GM21723 (cell line): ENCODE measurements around the gene PGBD5.

Experiments
- ATAC-seq: cut with Tn5 transposase; IDR thresholded peaks from one replicate; pipeline ENCODE4 v1.9.1; 2021; ENCODE audit warnings: mild to moderate bottlenecking, moderate library complexity; ENCODE audit not compliant: unreplicated experiment

Gene PGBD5

GRCh38 chr1:230284891-230285290 is 141.2 kb downstream of the PGBD5 start:
- no peak for ATAC-seq

DNA sequence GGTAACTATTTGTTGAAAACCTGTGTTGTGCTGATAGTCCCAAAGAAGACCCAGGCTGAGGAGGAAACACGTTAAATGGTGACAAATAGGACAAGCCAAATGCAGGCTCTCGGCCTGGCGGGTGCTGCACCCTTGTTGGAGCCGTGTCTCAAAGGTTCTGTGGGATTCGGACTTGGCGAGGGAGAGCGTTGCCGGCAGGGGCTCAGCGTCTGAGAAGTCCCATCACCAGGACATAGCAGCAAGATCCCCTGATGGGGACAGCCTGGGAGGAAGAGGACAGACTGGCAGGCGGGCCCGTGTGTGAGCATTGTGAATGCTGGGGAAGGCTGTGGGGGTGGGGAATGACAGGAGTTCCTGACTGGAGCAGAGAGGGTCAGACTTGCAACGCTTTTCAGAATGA is 142.5 kb downstream of the PGBD5 start:
- no peak for ATAC-seq

DNA sequence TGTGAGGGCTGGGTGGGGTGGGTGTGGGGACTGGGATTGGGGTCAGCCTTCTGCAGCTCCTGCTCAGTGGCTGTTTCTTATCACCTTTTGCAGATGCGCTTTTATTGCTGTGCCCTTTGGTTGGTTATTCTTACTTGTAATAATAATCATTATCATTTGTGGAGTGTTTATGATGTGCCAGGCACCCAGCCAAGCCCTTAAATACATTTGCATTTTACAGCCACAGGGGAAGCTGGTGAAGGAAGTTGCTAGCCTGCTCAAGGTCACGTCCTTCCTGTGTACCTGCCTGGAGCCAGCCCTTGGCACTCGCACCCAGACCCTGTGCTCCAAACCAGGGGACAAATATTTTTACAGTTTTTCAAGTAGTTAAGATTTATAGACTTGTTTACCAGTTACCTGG is 144.0 kb downstream of the PGBD5 start:
- no peak for ATAC-seq

GRCh38 chr1:230281556-230281955 is 144.6 kb downstream of the PGBD5 start:
- no peak for ATAC-seq

- ATAC-seq: no peak
These were observed 145.2 kb downstream of the PGBD5 start for GRCh38 chr1:230280906-230281413.

GRCh38 chr1:230280054-230280795 is 145.9 kb downstream of the PGBD5 start:
- ATAC-seq: no peak

DNA sequence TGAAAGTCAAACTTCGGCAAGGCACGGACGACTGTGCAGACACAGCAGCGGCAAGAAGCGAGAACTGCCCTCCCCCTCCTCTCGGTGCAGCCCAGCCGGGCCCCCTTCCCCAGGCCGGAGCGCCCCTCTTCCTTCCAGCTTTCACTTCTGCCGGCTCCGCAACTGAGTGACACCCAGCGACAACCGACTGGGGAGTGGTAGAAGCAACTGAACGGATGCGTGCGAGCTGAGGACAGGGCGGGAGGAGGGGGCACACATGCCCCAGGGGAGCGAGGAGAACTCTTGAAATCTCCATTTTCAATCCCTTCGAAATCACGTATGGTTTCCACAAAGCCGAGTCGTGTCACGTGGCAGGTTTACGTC is 146.6 kb downstream of the PGBD5 start:
- ATAC-seq: no peak

GRCh38 chr1:230278871-230279582 is 147.1 kb downstream of the PGBD5 start:
- no peak for ATAC-seq

- ATAC-seq: no peak
These were observed 147.8 kb downstream of the PGBD5 start for GRCh38 chr1:230278376-230278775.

GRCh38 chr1:230277201-230278025 is 148.7 kb downstream of the PGBD5 start:
- no peak for ATAC-seq

- no peak for ATAC-seq
These were observed 149.7 kb downstream of the PGBD5 start for GRCh38 chr1:230276401-230276800.

- no peak for ATAC-seq
These were observed 151.9 kb downstream of the PGBD5 start for GRCh38 chr1:230274254-230274653.

DNA sequence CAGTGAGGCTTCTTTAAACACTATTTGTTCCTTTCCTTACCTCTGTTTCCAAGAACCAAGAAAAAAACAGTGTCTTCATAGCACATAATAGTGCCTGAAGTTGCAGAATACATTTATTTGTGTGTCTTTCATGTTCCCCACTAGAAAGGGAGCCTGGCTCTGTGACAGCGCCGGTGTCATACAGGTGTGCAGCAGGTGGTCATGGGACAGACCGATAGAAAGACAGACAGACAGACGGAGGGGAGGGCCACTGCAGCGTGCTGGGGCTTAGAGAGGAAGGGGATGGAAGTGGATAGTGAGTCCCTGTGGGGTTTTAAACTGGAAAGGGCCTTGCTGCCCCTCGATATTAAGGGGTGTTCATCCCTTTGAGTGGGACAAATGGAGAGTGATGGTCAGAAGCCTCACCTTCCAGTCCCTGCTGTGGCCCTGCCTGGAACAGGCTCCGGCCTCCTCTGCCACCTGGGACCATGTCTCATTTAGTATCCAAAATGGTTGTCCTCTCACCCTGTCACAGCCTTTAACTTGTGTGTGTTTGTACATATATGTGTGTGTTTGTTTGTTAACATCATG is 152.9 kb downstream of the PGBD5 start:
- ATAC-seq: no peak

GRCh38 chr1:230272557-230272956 is 153.6 kb downstream of the PGBD5 start:
- no peak for ATAC-seq

GRCh38 chr1:230271300-230272035 is 154.7 kb downstream of the PGBD5 start:
- ATAC-seq: no peak

- ATAC-seq: no peak
These were observed 155.4 kb downstream of the PGBD5 start for GRCh38 chr1:230270559-230271281.

- no peak for ATAC-seq
These were observed 156.0 kb downstream of the PGBD5 start for GRCh38 chr1:230270185-230270558.

- ATAC-seq: no peak
These were observed 157.6 kb downstream of the PGBD5 start for GRCh38 chr1:230268371-230269170.
